Measurements from ENCODE around the gene MRTO4.

GRCh38 chr1:19262047-19262446 lies 10.4 kb downstream of the MRTO4 start:
- no peak for TF ChIP-seq TAF1 (conservative IDR thresholded peaks at IDR 0.05)
- no peak for TF ChIP-seq CTCF (IDR thresholded peaks at IDR 0.05; ENCODE audit: low read depth, low read length, missing input control)
- TF ChIP-seq JUND (IDR thresholded peaks at IDR 0.05): no peak
- TF ChIP-seq HNF4A (conservative IDR thresholded peaks at IDR 0.05): no peak
- TF ChIP-seq, protein P1, sequence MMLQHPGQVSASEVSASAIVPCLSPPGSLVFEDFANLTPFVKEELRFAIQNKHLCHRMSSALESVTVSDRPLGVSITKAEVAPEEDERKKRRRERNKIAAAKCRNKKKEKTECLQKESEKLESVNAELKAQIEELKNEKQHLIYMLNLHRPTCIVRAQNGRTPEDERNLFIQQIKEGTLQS (IDR thresholded peaks at IDR 0.05): no peak
- TF ChIP-seq RAD21 (IDR thresholded peaks at IDR 0.05): no peak
- no peak for TF ChIP-seq GABPA (IDR thresholded peaks at IDR 0.05 in 1 of 2, conservative IDR thresholded peaks at IDR 0.05 in 1 of 2)
- TF ChIP-seq, protein P2, sequence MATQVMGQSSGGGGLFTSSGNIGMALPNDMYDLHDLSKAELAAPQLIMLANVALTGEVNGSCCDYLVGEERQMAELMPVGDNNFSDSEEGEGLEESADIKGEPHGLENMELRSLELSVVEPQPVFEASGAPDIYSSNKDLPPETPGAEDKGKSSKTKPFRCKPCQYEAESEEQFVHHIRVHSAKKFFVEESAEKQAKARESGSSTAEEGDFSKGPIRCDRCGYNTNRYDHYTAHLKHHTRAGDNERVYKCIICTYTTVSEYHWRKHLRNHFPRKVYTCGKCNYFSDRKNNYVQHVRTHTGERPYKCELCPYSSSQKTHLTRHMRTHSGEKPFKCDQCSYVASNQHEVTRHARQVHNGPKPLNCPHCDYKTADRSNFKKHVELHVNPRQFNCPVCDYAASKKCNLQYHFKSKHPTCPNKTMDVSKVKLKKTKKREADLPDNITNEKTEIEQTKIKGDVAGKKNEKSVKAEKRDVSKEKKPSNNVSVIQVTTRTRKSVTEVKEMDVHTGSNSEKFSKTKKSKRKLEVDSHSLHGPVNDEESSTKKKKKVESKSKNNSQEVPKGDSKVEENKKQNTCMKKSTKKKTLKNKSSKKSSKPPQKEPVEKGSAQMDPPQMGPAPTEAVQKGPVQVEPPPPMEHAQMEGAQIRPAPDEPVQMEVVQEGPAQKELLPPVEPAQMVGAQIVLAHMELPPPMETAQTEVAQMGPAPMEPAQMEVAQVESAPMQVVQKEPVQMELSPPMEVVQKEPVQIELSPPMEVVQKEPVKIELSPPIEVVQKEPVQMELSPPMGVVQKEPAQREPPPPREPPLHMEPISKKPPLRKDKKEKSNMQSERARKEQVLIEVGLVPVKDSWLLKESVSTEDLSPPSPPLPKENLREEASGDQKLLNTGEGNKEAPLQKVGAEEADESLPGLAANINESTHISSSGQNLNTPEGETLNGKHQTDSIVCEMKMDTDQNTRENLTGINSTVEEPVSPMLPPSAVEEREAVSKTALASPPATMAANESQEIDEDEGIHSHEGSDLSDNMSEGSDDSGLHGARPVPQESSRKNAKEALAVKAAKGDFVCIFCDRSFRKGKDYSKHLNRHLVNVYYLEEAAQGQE (IDR thresholded peaks at IDR 0.05): no peak
- TF ChIP-seq SP1 (IDR thresholded peaks at IDR 0.05): no peak
- no peak for TF ChIP-seq HNF4G (IDR thresholded peaks at IDR 0.05)
- no peak for TF ChIP-seq YY1 (IDR thresholded peaks at IDR 0.05)
- TF ChIP-seq MAX (IDR thresholded peaks at IDR 0.05): no peak
